Kidney epithelial cell (primary cell): ENCODE data around the gene PYGO1. TPM values are rescaled to one million over a fixed set of nuclear protein-coding genes. Genes with fewer than 3 reads are reported as not detected.
"Not testable (repeated sequence)": the region's sequence is repeated elsewhere in the genome, so short reads cannot be mapped to it uniquely, and the experiment has no call there.

ENCODE experiments used
- DNase-seq: peaks from one replicate; pipeline ENCODE4 v3.0.0-alpha.2; 2010; ENCODE audit warnings: low read depth
- H3K27me3 ChIP-seq: 2 replicates; pipeline ENCODE4 v1.6.0; 2011; ENCODE audit warnings: low read length; ENCODE audit not compliant: control insufficient read depth, insufficient read depth
- H3K36me3 ChIP-seq: 2 replicates; pipeline ENCODE4 v1.5.1; 2011; ENCODE audit warnings: low read length; ENCODE audit not compliant: control insufficient read depth, insufficient read depth
- H3K4me3 ChIP-seq: 2 replicates; pipeline ENCODE4 v1.5.1; 2011; ENCODE audit warnings: low read depth, mild to moderate bottlenecking, control low read depth, low read length
- total RNA-seq: library from RNA; depleted of rRNA; stranded (reverse); fragments of >200 nt; gene quantifications from 2 replicates; pipeline ENCODE4 v1.2.3, GENCODE V29; 2015
- TF ChIP-seq, protein P1 (sequence below): IDR thresholded peaks from 2 replicates; pipeline ENCODE4 v1.5.1; 2011; ENCODE audit warnings: mild to moderate bottlenecking, moderate library complexity, low read length, control low read depth, inconsistent platforms; ENCODE audit not compliant: insufficient read depth, poor library complexity, severe bottlenecking

PYGO1 gene
- total RNA-seq, 1 donor from 2014 or later = 10.3 TPM

DNA sequence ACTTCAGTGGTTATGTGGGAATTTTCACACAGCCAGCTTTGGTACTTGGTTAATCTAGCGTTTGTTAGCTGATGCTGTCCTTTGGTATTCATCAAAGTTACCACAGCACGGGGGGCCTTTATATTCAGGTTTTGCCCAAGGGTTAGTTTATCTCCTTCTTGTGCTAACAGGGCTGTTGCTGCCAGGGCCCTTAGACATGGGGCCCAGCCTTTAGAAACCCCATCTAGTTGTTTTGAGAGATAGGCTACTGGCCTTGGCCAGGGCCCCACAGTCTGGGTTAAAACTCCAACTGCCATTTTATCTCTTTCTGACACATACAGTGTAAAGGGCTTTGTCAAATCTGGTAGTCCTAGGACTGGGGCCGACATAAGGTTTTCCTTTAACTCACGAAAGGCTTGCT lies 72.7 kb downstream of the PYGO1 start:
- H3K27me3 ChIP-seq = no peaks in the 10 kb centered on the region
- DNase-seq = no peak
- no peak overlapping the region for H3K4me3 ChIP-seq
- no peaks in the 10 kb centered on the region for H3K36me3 ChIP-seq
- TF ChIP-seq, protein P1, sequence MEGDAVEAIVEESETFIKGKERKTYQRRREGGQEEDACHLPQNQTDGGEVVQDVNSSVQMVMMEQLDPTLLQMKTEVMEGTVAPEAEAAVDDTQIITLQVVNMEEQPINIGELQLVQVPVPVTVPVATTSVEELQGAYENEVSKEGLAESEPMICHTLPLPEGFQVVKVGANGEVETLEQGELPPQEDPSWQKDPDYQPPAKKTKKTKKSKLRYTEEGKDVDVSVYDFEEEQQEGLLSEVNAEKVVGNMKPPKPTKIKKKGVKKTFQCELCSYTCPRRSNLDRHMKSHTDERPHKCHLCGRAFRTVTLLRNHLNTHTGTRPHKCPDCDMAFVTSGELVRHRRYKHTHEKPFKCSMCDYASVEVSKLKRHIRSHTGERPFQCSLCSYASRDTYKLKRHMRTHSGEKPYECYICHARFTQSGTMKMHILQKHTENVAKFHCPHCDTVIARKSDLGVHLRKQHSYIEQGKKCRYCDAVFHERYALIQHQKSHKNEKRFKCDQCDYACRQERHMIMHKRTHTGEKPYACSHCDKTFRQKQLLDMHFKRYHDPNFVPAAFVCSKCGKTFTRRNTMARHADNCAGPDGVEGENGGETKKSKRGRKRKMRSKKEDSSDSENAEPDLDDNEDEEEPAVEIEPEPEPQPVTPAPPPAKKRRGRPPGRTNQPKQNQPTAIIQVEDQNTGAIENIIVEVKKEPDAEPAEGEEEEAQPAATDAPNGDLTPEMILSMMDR = no peak

DNA sequence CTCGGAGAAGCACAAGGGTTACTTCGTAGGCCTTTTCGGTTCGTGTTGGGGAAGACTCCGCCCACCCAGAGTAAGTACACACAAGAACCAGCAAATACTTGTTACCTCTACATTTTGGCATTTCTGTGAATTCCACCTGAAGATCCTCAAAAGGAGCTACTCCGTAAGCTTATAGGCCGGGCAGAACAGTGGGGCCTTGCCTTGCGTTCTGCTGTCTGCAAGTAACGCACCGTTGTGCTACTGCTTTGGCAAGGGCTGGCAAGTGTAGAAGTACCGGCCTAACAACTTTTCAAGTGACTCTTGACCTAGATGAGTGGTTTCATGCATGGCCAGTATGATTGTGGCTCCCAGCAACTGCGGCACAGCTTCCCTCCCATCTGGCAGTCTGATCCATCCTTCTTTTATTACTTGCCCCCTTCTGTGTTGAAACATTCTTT lies 73.7 kb downstream of the PYGO1 start:
- TF ChIP-seq, protein P1 = no peak
- no peak for DNase-seq
- Histone ChIP-seq H3K27me3 (no peaks in the 10 kb centered on the region), H3K4me3 (no peak overlapping the region), H3K36me3 (no peaks in the 10 kb centered on the region)

DNA sequence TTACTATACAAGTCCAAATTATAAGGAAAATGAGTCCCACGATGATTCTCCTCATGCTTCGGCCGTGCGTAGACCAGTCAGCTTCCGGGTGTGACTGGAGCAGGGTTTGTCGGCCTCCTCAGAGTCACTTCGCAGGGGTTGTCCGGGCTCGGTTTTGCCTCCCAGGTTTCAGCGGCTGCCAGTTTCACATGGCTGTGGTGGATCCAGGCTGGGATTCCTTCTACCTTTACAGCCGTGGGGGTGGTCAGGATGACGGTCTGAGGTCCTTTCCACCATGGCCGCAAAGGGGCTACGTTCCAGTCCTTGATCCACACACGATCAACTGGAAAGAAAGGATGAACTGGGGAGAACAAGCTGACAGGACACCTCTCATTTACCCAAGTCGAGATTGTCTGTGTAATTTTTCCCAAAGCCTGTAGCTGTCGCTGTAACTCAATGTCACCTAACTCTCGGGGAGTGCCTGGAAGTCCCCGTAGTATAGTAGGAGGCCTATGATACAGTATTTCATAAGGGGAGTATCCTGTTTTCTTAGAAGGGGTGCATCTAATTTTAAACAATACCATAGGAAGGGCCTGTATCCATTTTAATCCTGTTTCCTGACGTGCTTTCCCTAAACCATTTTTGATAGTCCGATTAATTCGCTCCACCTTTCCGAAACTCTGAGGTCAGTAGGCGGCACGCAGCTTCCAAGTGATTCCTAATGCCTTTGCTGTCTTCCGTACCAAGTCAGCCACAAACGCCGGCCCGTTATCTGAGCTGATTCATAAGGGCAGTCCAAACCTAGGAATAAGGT lies 74.3 kb downstream of the PYGO1 start:
- DNase-seq = peak; percentile 28
- H3K27me3 ChIP-seq, H3K36me3 ChIP-seq, H3K4me3 ChIP-seq: not testable (repeated sequence)
- TF ChIP-seq, protein P1 = peak; percentile 69

DNA sequence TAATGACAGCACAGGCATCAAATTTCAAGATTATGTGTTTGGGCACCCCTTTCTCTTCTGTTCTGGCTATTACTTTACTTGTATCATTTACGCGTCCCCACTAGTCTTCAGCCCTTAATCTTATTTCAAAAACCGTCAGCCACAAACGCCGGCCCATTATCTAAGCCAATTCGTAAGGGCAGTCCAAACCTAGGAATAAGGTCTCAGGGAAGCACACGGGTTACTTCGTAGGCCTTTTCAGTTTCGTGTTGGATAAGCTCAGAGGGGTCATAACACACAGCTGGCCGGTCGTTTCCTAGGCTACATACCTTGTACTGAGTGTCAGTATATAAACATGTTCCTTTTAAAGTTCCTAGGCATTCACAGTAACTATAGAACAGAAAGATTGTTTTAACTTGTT lies 75.0 kb downstream of the PYGO1 start:
- no peak for DNase-seq
- TF ChIP-seq, protein P1 = no peak
- no peak overlapping the region for H3K4me3 ChIP-seq
- H3K27me3 ChIP-seq = no peaks in the 10 kb centered on the region
- H3K36me3 ChIP-seq = no peaks in the 10 kb centered on the region

DNA sequence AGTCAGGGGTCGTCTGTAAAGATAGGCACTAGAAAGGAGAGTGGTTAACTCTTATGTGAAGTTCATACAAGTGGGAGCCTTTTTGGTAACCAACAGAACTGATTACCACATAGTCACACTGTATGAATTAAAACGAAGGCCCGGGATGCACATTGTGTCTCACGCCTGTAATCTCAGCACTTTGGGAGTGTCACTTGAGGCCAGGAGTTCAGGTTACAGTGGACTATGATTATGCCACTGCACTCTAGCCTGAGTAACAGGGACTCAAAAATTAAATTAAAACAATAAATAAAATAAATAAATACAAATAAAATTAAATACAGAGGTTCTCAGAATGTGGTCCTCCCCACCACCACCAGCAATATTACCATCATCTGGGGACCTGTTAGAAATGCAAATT lies 80.6 kb downstream of the PYGO1 start:
- no peak for DNase-seq
- H3K36me3 ChIP-seq = no peaks in the 10 kb centered on the region
- no peak overlapping the region for H3K4me3 ChIP-seq
- no peaks in the 10 kb centered on the region for H3K27me3 ChIP-seq
- TF ChIP-seq, protein P1 = no peak

DNA sequence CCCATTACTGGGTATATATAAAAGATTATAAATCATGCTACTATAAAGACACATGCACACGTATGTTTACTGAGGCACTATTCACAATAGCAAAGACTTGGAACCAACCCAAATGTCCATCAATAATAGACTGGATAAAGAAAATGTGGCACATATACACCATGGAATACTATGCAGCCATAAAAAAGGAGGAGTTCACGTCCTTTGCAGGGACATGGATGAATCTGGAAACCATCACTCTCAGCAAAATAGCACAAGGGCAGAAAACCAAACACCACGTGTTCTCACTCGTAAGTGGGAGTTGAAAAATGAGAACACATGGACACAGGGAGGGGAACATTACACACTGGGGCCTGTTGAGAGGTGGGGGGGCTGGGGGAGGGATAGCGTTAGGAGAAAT lies 82.7 kb downstream of the PYGO1 start:
- not testable (repeated sequence) for H3K36me3 ChIP-seq, H3K27me3 ChIP-seq, H3K4me3 ChIP-seq, DNase-seq
